Amniotic stem cell (primary cell): Measurements from ENCODE around the gene ALB.
"Not testable (repeated sequence)": the region's sequence is repeated elsewhere in the genome, so short reads cannot be mapped to it uniquely, and the experiment has no call there.

Source experiments
- DNase-seq: peaks from one replicate; lab custom pipeline; 2025; lab: John Stamatoyannopoulos, UW

ALB gene

GRCh38 chr4:73404042-73404441 is at the start of gene ALB:
TSS of gene ALB (plus strand) at chr4:73404287. CDS start at chr4:73404328, 41 bp downstream.
- DNase-seq = no peak

GRCh38 chr4:73357174-73357573 is 46.9 kb upstream of the ALB start:
- DNase-seq = not testable (repeated sequence)

- not testable (repeated sequence) for DNase-seq
These were observed 34.4 kb upstream of the ALB start for GRCh38 chr4:73369506-73370199.

- DNase-seq = no peak
These were observed 28.8 kb upstream of the ALB start for GRCh38 chr4:73375328-73375741.

GRCh38 chr4:73376251-73376650 is 27.8 kb upstream of the ALB start:
- no peak for DNase-seq

GRCh38 chr4:73376976-73377375 is 27.1 kb upstream of the ALB start:
- no peak for DNase-seq

GRCh38 chr4:73378887-73379286 is 25.2 kb upstream of the ALB start:
- no peak for DNase-seq

- no peak for DNase-seq
These were observed 24.1 kb upstream of the ALB start for GRCh38 chr4:73379946-73380345.

- no peak for DNase-seq
These were observed 22.9 kb upstream of the ALB start for GRCh38 chr4:73381214-73381613.

GRCh38 chr4:73383452-73383851 is 20.6 kb upstream of the ALB start:
- DNase-seq = no peak

GRCh38 chr4:73387552-73387951 is 16.5 kb upstream of the ALB start:
- DNase-seq = no peak

GRCh38 chr4:73388887-73389286 is 15.2 kb upstream of the ALB start:
- DNase-seq = no peak

- DNase-seq = not testable (repeated sequence)
These were observed 14.4 kb upstream of the ALB start for GRCh38 chr4:73389663-73390062.

- DNase-seq = no peak
These were observed 12.3 kb upstream of the ALB start for GRCh38 chr4:73391774-73392173.

- no peak for DNase-seq
These were observed 11.2 kb upstream of the ALB start for GRCh38 chr4:73392936-73393335.

- DNase-seq = no peak
These were observed 7.8 kb upstream of the ALB start for GRCh38 chr4:73396304-73396703.

- DNase-seq = no peak
These were observed 6.8 kb upstream of the ALB start for GRCh38 chr4:73396993-73397972.

- no peak for DNase-seq
These were observed 2.7 kb upstream of the ALB start for GRCh38 chr4:73401412-73401811.

- DNase-seq = no peak
These were observed 370 bp downstream of the ALB start for GRCh38 chr4:73404457-73404856.

- DNase-seq = no peak
These were observed 1.1 kb downstream of the ALB start for GRCh38 chr4:73405138-73405537.

- no peak for DNase-seq
These were observed 2.4 kb downstream of the ALB start for GRCh38 chr4:73406548-73406875.

GRCh38 chr4:73407227-73407673 is 3.2 kb downstream of the ALB start:
- no peak for DNase-seq

- DNase-seq = no peak
These were observed 4.2 kb downstream of the ALB start for GRCh38 chr4:73408181-73408867.
